H54 (cell line): Measurements from ENCODE around the gene AKAP6.
"Not testable (repeated sequence)": the region's sequence is repeated elsewhere in the genome, so short reads cannot be mapped to it uniquely, and the experiment has no call there.

Source experiments
- DNase-seq: peaks from one replicate; pipeline ENCODE4 v3.0.0; 2011; ENCODE audit warnings: low spot score, mixed read lengths; ENCODE audit not compliant: insufficient read length
- FAIRE-seq: peaks from 3 replicates; lab custom pipeline; 2011; peaks lifted over from hg19 to GRCh38; lab: Jason Lieb, UNC
- POLR2A ChIP-seq: IDR thresholded peaks from 2 replicates; pipeline ENCODE4 v1.6.1; 2011; ENCODE audit warnings: low read depth, mild to moderate bottlenecking, low read length

AKAP6 gene

GRCh38 chr14:32761381-32761968, 432.4 kb downstream of the AKAP6 start:
- DNase-seq (peak; percentile 7), FAIRE-seq (peak; percentile 96)
- no peak for TF ChIP-seq POLR2A

- FAIRE-seq (no peak), DNase-seq (no peak)
- TF ChIP-seq POLR2A: no peak
These were observed 433.8 kb downstream of the AKAP6 start for GRCh38 chr14:32762886-32763285.

DNA sequence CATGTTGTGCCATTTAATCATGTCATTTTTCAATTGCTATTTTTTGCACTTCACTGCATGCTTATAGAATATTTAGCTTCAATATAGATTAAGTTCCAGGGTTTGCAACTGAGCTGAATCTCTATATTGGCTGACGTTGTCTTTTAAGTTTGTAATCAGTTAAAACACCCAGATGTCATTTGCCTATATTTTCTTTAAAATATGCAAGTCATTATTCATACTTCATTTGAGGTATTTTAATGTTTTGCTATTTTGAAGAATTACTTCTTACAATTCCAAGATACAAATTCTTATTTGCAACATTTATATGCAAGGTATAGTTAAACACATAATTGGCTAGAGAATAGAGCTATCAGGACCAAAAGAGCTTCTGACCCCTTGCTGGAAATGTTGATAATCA, 434.6 kb downstream of the AKAP6 start:
- no peak for TF ChIP-seq POLR2A
- DNase-seq (no peak), FAIRE-seq (no peak)

GRCh38 chr14:32764131-32764530, 435.0 kb downstream of the AKAP6 start:
- FAIRE-seq (no peak), DNase-seq (no peak)
- no peak for TF ChIP-seq POLR2A

DNA sequence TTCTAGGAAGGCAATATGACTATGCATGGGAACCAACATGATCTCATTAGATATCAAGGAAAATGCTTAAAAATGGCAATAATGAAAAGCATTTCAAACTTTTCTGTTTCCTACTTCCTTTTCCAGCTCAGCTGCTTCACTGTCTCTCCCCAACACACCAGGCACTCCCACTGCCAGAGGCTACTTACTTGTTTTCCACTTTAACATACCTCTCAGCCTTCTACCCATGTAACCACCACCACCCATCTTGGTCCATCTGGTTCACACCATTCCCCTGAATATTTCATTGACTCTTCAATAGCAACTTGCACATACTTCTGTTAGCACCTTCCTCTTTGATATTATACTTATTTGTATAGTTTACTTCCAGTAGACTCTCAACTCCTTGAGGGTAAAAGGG, 441.3 kb downstream of the AKAP6 start:
- no peak for TF ChIP-seq POLR2A
- FAIRE-seq (peak; percentile 33), DNase-seq (no peak)

DNA sequence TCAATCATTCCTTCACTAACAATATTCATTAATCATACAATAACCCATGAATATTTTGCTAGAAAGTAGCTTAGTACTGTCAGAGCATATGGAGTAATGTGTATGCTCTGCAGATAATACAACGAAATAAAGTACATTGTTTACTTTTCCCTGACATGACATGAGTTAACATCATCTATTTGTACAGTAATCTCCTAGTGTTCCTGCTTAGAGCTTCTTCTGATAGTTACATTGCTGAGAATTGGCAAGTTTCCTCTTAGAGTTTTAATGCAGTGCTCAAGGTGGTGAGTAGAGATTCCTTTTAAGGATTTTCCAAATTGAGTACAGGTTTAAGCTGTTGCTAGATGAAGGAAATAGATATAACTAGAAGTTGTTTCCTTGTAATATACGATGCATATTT, 445.1 kb downstream of the AKAP6 start:
- DNase-seq (no peak), FAIRE-seq (no peak)
- no peak for TF ChIP-seq POLR2A

GRCh38 chr14:32779840-32780239, 450.7 kb downstream of the AKAP6 start:
- peak; percentile 57 for FAIRE-seq
- DNase-seq: no peak
- TF ChIP-seq POLR2A: no peak

GRCh38 chr14:32784405-32784804, 455.3 kb downstream of the AKAP6 start:
- TF ChIP-seq POLR2A: no peak
- DNase-seq (no peak), FAIRE-seq (peak; percentile 92)

GRCh38 chr14:32785585-32785984, 456.5 kb downstream of the AKAP6 start:
- FAIRE-seq: peak; percentile 90
- no peak for DNase-seq
- no peak for TF ChIP-seq POLR2A

DNA sequence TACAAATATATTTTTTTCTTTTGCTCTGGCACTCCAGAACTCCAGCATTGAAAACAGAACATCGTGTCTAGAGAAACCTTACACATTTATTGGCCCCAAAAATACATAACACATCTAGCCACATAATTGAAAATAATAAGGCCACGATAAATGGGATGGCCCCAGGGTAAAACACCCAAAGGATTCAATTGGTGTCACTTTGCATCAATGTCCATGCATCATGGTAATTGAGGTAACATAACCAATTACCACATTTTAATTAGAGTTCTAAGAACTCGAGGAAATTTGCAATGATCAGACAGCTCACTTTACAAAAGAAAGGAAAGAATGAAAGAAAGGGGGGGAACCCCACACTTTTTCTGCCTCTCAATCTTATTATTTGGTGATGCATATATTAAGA, 457.8 kb downstream of the AKAP6 start:
- no peak for TF ChIP-seq POLR2A
- FAIRE-seq: peak; percentile 36

DNA sequence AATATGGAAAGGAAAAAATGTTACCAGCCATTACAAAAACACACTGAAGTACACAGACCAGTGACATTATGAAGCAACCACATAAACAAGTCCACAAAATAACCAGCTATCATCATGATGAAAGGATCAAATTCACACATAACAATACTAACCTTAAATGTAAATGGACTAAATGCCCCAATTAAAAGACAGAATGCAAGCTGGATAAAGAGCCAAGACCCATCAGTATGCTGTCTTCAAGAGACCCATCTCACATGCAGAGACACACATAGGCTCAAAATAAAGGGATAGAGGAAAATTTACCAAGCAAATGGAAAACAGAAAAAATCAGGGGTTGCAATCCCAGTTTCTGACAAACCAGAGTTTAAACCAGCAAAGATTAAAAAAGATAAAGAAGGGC, 463.9 kb downstream of the AKAP6 start:
- DNase-seq: not testable (repeated sequence)

More for the DNA sequence above, 457.8 kb downstream of the AKAP6 start:
- no peak for DNase-seq

DNA sequence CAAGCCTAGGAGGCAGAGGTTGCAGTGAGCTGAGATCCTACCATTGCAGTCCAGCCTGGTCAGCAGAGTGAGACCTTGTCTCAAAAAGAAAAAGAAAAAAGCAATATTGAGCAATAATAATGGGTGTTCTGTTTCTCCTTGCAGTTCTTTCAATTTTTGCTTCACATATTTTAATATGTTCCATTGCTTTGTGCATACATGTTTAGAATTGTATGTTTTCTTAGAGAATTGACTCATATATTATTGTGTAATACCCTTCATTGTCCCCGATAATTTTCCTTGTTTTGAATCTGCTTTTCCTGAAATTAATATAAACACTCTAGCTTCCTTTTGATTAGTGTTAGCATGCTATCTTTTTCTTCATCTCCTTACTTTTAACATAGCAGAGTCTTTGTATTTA, 471.2 kb downstream of the AKAP6 start:
- FAIRE-seq (peak; percentile 30), DNase-seq (no peak)
- TF ChIP-seq POLR2A: no peak

More for the DNA sequence above, 463.9 kb downstream of the AKAP6 start:
- FAIRE-seq: not testable (repeated sequence)

DNA sequence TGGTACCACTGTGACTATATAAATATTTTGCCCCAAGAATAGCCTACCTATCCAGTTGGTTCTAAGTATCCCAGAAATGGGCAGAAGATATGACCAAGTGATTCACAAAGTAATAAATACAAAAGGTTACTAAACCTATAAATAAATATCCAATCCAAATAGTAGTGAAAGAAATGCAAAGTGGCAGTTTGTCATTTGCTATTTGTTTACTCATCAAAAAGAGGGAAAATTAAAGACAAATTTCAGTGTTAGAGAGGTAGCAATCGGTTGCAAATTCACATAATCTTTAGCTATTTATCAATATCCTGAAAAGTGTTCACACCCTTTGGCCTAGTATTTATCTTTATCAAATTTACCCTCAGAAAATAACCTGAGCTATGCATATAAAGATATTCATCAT, 473.2 kb downstream of the AKAP6 start:
- DNase-seq (no peak), FAIRE-seq (no peak)
- no peak for TF ChIP-seq POLR2A

GRCh38 chr14:32805979-32806378, 476.9 kb downstream of the AKAP6 start:
- no peak for DNase-seq
- TF ChIP-seq POLR2A: no peak
- no peak for FAIRE-seq

GRCh38 chr14:32808644-32809043, 479.5 kb downstream of the AKAP6 start:
- TF ChIP-seq POLR2A: no peak
- DNase-seq (no peak), FAIRE-seq (peak; percentile 27)
